Measurements from ENCODE around the gene ZNF701. TPM values are rescaled to one million over a fixed set of nuclear protein-coding genes. Genes with fewer than 3 reads are reported as not detected.
"Not testable (repeated sequence)": the region's sequence is repeated elsewhere in the genome, so short reads cannot be mapped to it uniquely, and the experiment has no call there.

ZNF701 gene
- 10 to 100 TPM in 5 of 12 donors, 1 to 10 TPM in 6, not detected in 1; 7.7 to 15.9 (median 9.4) TPM for polyA plus RNA-seq (ENCODE audit: insufficient read length in 12 of 12)
- long read RNA-seq, donor 1, transcript ZNF701-202 (4 exons, 2,634 nt): major isoform, 8 of 8 reads
- long read RNA-seq, donor 1, partial matches to known transcripts: 0 of 8 reads
- long read RNA-seq, donor 1, other reads (novel, unspliced or antisense): 0 of 8 reads
- long read RNA-seq, donor 2, partial matches to known transcripts: 0 of 1 reads
- long read RNA-seq, donor 2, other reads (novel, unspliced or antisense): 0 of 1 reads
- long read RNA-seq, donor 3, partial matches to known transcripts: 0 of 1 reads
- long read RNA-seq, donor 3, other reads (novel, unspliced or antisense): 0 of 1 reads
- long read RNA-seq, donor 4, partial matches to known transcripts: 0 of 1 reads
- long read RNA-seq, donor 4, other reads (novel, unspliced or antisense): 0 of 1 reads
- long read RNA-seq, donor 5, partial matches to known transcripts: 0 of 2 reads
- long read RNA-seq, donor 5, other reads (novel, unspliced or antisense): 0 of 2 reads
- long read RNA-seq, donor 6: 0 reads
- long read RNA-seq, donor 7, partial matches to known transcripts: 0 of 2 reads
- long read RNA-seq, donor 7, other reads (novel, unspliced or antisense): 0 of 2 reads
- long read RNA-seq, donor 8, partial matches to known transcripts: 0 of 4 reads
- long read RNA-seq, donor 8, other reads (novel, unspliced or antisense): 0 of 4 reads
- long read RNA-seq, donor 9, partial matches to known transcripts: 0 of 1 reads
- long read RNA-seq, donor 9, other reads (novel, unspliced or antisense): 0 of 1 reads
- long read RNA-seq, donor 10: 0 reads
- long read RNA-seq, donor 11, partial matches to known transcripts: 0 of 2 reads
- long read RNA-seq, donor 11, other reads (novel, unspliced or antisense): 0 of 2 reads

- DNase-seq: peak; percentile 95
Observed at GRCh38 chr19:52570000-52570861, at the start of gene ZNF701. Gene ZNF701 (plus strand): TSS chr19:52570287. CDS start chr19:52574148, 3,861 bp downstream.

GRCh38 chr19:52522551-52522950 lies 47.5 kb upstream of the ZNF701 start:
- no peak for DNase-seq

- no peak for DNase-seq
Observed at GRCh38 chr19:52524086-52524485, 46.0 kb upstream of the ZNF701 start.

GRCh38 chr19:52527134-52527955 lies 42.7 kb upstream of the ZNF701 start, which contains the start of gene ZNF808:
Gene ZNF808 (plus strand): TSS chr19:52527668. CDS start chr19:52543285, 15,617 bp downstream.
- DNase-seq: peak; percentile 90

- no peak for DNase-seq
Observed at GRCh38 chr19:52527956-52528351, 42.1 kb upstream of the ZNF701 start.

GRCh38 chr19:52532480-52532879 lies 37.6 kb upstream of the ZNF701 start:
- no peak for DNase-seq

- DNase-seq: no peak
Observed at GRCh38 chr19:52533901-52534300, 36.2 kb upstream of the ZNF701 start.

GRCh38 chr19:52535385-52535770 lies 34.7 kb upstream of the ZNF701 start:
- not testable (repeated sequence) for DNase-seq

GRCh38 chr19:52535771-52536447 lies 34.2 kb upstream of the ZNF701 start:
- DNase-seq: peak; percentile 83

- no peak for DNase-seq
Observed at GRCh38 chr19:52536448-52536800, 33.7 kb upstream of the ZNF701 start.

GRCh38 chr19:52538815-52539214 lies 31.3 kb upstream of the ZNF701 start:
- not testable (repeated sequence) for DNase-seq

GRCh38 chr19:52541176-52541575 lies 28.9 kb upstream of the ZNF701 start:
- not testable (repeated sequence) for DNase-seq

GRCh38 chr19:52541608-52542007 lies 28.5 kb upstream of the ZNF701 start:
- DNase-seq: no peak

- DNase-seq: not testable (repeated sequence)
Observed at GRCh38 chr19:52542541-52542940, 27.5 kb upstream of the ZNF701 start.

- DNase-seq: no peak
Observed at GRCh38 chr19:52542984-52543664, 27.0 kb upstream of the ZNF701 start.

- DNase-seq: no peak
Observed at GRCh38 chr19:52554216-52554971, 15.7 kb upstream of the ZNF701 start.

GRCh38 chr19:52557231-52557995 lies 12.7 kb upstream of the ZNF701 start:
- DNase-seq: no peak

Data from muscle of arm (tissue), 14 donors.